H1 (cell line): ENCODE results near the gene NAA11. TPM values are rescaled to one million over a fixed set of nuclear protein-coding genes. Genes with fewer than 3 reads are reported as not detected.

ENCODE experiments used
- CTCF ChIA-PET: fragments of 300-600 bp; sonication (Branson Sonifier 250); formaldehyde crosslinking; loops from one replicate; lab custom pipeline; 2021; ENCODE audit not compliant: partially characterized antibody; lab: Charles Lee
- POLR2A ChIA-PET: fragments of 300-600 bp; sonication (Branson Sonifier 250); formaldehyde crosslinking; loops from one replicate; lab custom pipeline; 2021; ENCODE audit warnings: inconsistent platforms; ENCODE audit not compliant: partially characterized antibody; lab: Charles Lee
- DNase-seq, 2 experiments: peaks; one replicate each; pipeline versions ENCODE4 v3.0.0 to v3.0.0-alpha.2; 2010 to 2022; ENCODE audit warnings: low spot score in 2 of 2, low read depth in 1 of 2, mixed read lengths in 1 of 2
- FAIRE-seq: peaks from 2 replicates; lab custom pipeline; 2011; peaks lifted over from hg19 to GRCh38; lab: Jason Lieb, UNC
- H2AFZ ChIP-seq: 2 replicates; pipeline ENCODE4 v1.8.1; 2012; ENCODE audit warnings: low read length, inconsistent platforms
- H2AK5ac ChIP-seq: 2 replicates; pipeline ENCODE4 v1.6.1; 2013; ENCODE audit warnings: low read depth, low read length
- H2BK120ac ChIP-seq: replicated peaks from 2 replicates; pipeline ENCODE3; 2013; ENCODE audit warnings: low read depth, low read length, inconsistent platforms
- H2BK12ac ChIP-seq: 2 replicates; pipeline ENCODE4 v1.6.1; 2013; ENCODE audit warnings: low read depth, low read length
- H2BK15ac ChIP-seq: 2 replicates; pipeline ENCODE4 v1.6.1; 2013; ENCODE audit warnings: low read length
- H2BK20ac ChIP-seq: 2 replicates; pipeline ENCODE4 v1.6.1; 2013; ENCODE audit warnings: low read length
- H2BK5ac ChIP-seq: 2 replicates; pipeline ENCODE4 v1.6.1; 2013; ENCODE audit warnings: low read depth, low read length
- H3K14ac ChIP-seq: 2 replicates; pipeline ENCODE4 v1.6.1; 2013; ENCODE audit warnings: inconsistent platforms; ENCODE audit not compliant: insufficient read length
- H3K18ac ChIP-seq: 2 replicates; pipeline ENCODE4 v1.6.1; 2013; ENCODE audit warnings: low read length; ENCODE audit errors: extremely low read depth
- H3K23ac ChIP-seq: 2 replicates; pipeline ENCODE4 v1.6.1; 2013; ENCODE audit warnings: inconsistent platforms; ENCODE audit not compliant: insufficient read length
- H3K23me2 ChIP-seq: 2 replicates; pipeline ENCODE4 v1.6.1; 2013; ENCODE audit warnings: low read depth, low read length
- H3K27ac ChIP-seq: 2 replicates; pipeline ENCODE4 v1.6.1; 2011; ENCODE audit warnings: low read depth, low read length, inconsistent platforms
- H3K27me3 ChIP-seq, 4 experiments: replicated peaks in 1 of 4; 1 replicate in 1 of 4; 2 replicates in 3 of 4; pipeline versions ENCODE4 v1.6.1 to v1.8.1; 2011 to 2013; ENCODE audit warnings: low read length in 3 of 4, mild to moderate bottlenecking in 3 of 4, inconsistent platforms in 2 of 4, mixed read lengths in 2 of 4, moderate library complexity in 1 of 4; ENCODE audit not compliant: control insufficient read depth in 3 of 4, insufficient read depth in 3 of 4; ENCODE audit errors: extremely low read depth in 1 of 4
- H3K36me3 ChIP-seq, 4 experiments: 2 replicates each; pipeline versions ENCODE4 v1.6.1 to v1.8.1; 2011 to 2013; ENCODE audit warnings: mild to moderate bottlenecking in 4 of 4, low read length in 3 of 4, moderate library complexity in 2 of 4, control low read depth in 1 of 4, inconsistent platforms in 1 of 4; ENCODE audit not compliant: insufficient read depth in 4 of 4, control insufficient read depth in 2 of 4
- H3K4ac ChIP-seq: replicated peaks from 2 replicates; pipeline ENCODE3; 2013; ENCODE audit warnings: low read length, low read depth, mixed read lengths, inconsistent platforms; ENCODE audit not compliant: insufficient read length
- H3K4me1 ChIP-seq, 4 experiments: replicated peaks in 1 of 4; 1 replicate in 1 of 4; 2 replicates in 3 of 4; pipeline versions ENCODE4 v1.6.1 to v1.8.1; 2011 to 2013; ENCODE audit warnings: low read length in 3 of 4, inconsistent platforms in 2 of 4, mixed read lengths in 1 of 4; ENCODE audit not compliant: insufficient read depth in 4 of 4, control insufficient read depth in 3 of 4
- H3K4me2 ChIP-seq, 2 experiments: 2 replicates each; pipeline versions ENCODE4 v1.6.1 to v1.8.1; 2011 to 2013; ENCODE audit warnings: low read depth in 2 of 2, low read length in 2 of 2, control low read depth in 1 of 2, inconsistent platforms in 1 of 2, mild to moderate bottlenecking in 1 of 2; ENCODE audit not compliant: insufficient read depth in 1 of 2
- H3K4me3 ChIP-seq, 4 experiments: fragments of 200-600, 300-600 bp in 1 of 4; sonication (generic), shearing (Covaris generic), sonication (Bioruptor Twin) in 1 of 4; 2 replicates each; pipeline versions ENCODE4 v1.5.1 to v1.8.1; 2011 to 2016; ENCODE audit warnings: low read length in 4 of 4, low read depth in 3 of 4, control low read depth in 2 of 4, inconsistent platforms in 2 of 4, mild to moderate bottlenecking in 2 of 4, mixed read lengths in 1 of 4, moderate library complexity in 1 of 4; ENCODE audit not compliant: insufficient read depth in 2 of 4; ENCODE audit errors: extremely low read depth in 1 of 4
- H3K56ac ChIP-seq: replicated peaks from 2 replicates; pipeline ENCODE3; 2013; ENCODE audit warnings: low read depth, mild to moderate bottlenecking, mixed read lengths, low read length, inconsistent platforms; ENCODE audit not compliant: insufficient read length
- H3K79me1 ChIP-seq: 2 replicates; pipeline ENCODE4 v1.6.1; 2013; ENCODE audit warnings: low read depth, low read length, control low read depth
- H3K79me2 ChIP-seq, 2 experiments: 2 replicates each; pipeline versions ENCODE4 v1.6.1 to v1.8.1; 2012 to 2013; ENCODE audit warnings: low read length in 2 of 2, mild to moderate bottlenecking in 2 of 2, inconsistent platforms in 1 of 2; ENCODE audit not compliant: insufficient read depth in 2 of 2, control insufficient read depth in 1 of 2
- H3K9ac ChIP-seq, 4 experiments: replicated peaks in 1 of 4; 1 replicate in 1 of 4; 2 replicates in 3 of 4; pipeline versions ENCODE4 v1.6.1 to v1.8.1; 2011 to 2013; ENCODE audit warnings: low read depth in 3 of 4, low read length in 3 of 4, control low read depth in 2 of 4, mild to moderate bottlenecking in 2 of 4, moderate library complexity in 2 of 4, inconsistent platforms in 1 of 4; ENCODE audit errors: extremely low read depth in 1 of 4
- H3K9me3 ChIP-seq, 2 experiments: 2 replicates each; pipeline versions ENCODE4 v1.6.1 to v1.8.1; 2012 to 2013; ENCODE audit warnings: mild to moderate bottlenecking in 2 of 2, moderate library complexity in 2 of 2, control low read depth in 1 of 2, inconsistent platforms in 1 of 2, low read depth in 1 of 2, low read length in 1 of 2, mixed read lengths in 1 of 2; ENCODE audit not compliant: insufficient read depth in 2 of 2
- H4K20me1 ChIP-seq, 2 experiments: replicated peaks in 1 of 2; 2 replicates each; pipeline versions ENCODE3 to v1.8.1; 2011 to 2013; ENCODE audit warnings: inconsistent platforms in 2 of 2, low read length in 2 of 2, mild to moderate bottlenecking in 1 of 2; ENCODE audit not compliant: insufficient read depth in 2 of 2, control insufficient read depth in 1 of 2
- H4K5ac ChIP-seq: 2 replicates; pipeline ENCODE4 v1.6.1; 2013; ENCODE audit warnings: low read length, low read depth, mixed read lengths, inconsistent platforms; ENCODE audit not compliant: insufficient read length
- H4K8ac ChIP-seq: 2 replicates; pipeline ENCODE4 v1.8.0; 2013; ENCODE audit warnings: mild to moderate bottlenecking, moderate library complexity, low read length, inconsistent platforms; ENCODE audit not compliant: insufficient read depth; ENCODE audit errors: extremely low read depth
- H4K91ac ChIP-seq: replicated peaks from 2 replicates; pipeline ENCODE3; 2013; ENCODE audit warnings: low read length, mixed read lengths, inconsistent platforms; ENCODE audit not compliant: insufficient read length
- CEBPB ChIP-seq: IDR thresholded peaks from 2 replicates; pipeline ENCODE4 v1.6.1; 2012; ENCODE audit warnings: low read depth, low read length
- SRF ChIP-seq: IDR thresholded peaks from 2 replicates; pipeline ENCODE4 v1.6.1; 2011; ENCODE audit warnings: mild to moderate bottlenecking, low read depth, low read length, moderate library complexity
- WGBS, 2 experiments: shearing (Covaris generic) in 1 of 2; methylation state at CpG; one replicate each; pipeline versions ENCODE4 v1.1.6 to v1.1.7; 2013 to 2015; ENCODE audit warnings: low lambda C conversion rate in 2 of 2, mixed read lengths in 2 of 2, inconsistent platforms in 1 of 2, low coverage in 1 of 2, missing lambda C conversion rate in 1 of 2; ENCODE audit not compliant: insufficient replicate concordance in 2 of 2, insufficient coverage in 1 of 2, insufficient read length in 1 of 2; ENCODE audit errors: extremely low coverage in 1 of 2, missing lambda C conversion rate in 1 of 2; 5-methylcytosine and 5-hydroxymethylcytosine counted together
- polyA plus RNA-seq, 7 experiments: library from polyadenylated mRNA; depleted of rRNA in 3 of 7; stranded (reverse) in 5 of 7; unstranded in 2 of 7; fragments of >200 nt in 5 of 7; fragments of 200-250 nt in 2 of 7; gene quantifications; 1 replicate in 5 of 7; 2 replicates in 1 of 7; 4 replicates in 1 of 7; pipeline versions ENCODE4 v1.2.1 to v1.2.3, GENCODE V29; 2011 to 2013; ENCODE audit warnings: missing spikeins in 2 of 7, mixed read lengths in 2 of 7
- total RNA-seq: library from RNA; stranded (reverse); fragmentation: NEBNext Ultra II Directional; extraction: Animal tissue kit (Norgen Biotek cat#: 25700); gene quantifications from 2 replicates; pipeline ENCODE4 v1.2.1, GENCODE V29; 2021

NAA11 gene
- total and polyA plus RNA-seq, 2 of the 8 experiments (the other 6 are each of a cell fraction or from before 2014, with no cell fraction given) = not detected

GRCh38 chr4:79334341-79334740 lies 8.5 kb upstream of the NAA11 start:
- no peak overlapping the region for H3K23ac ChIP-seq
- no peak overlapping the region for H4K8ac ChIP-seq
- no peak overlapping the region for H2AFZ ChIP-seq
- TF ChIP-seq CEBPB (peak; percentile 13; the same call in 1 of the 2 replicates), SRF (no peak)
- H3K56ac ChIP-seq = no peak overlapping the region
- no peak overlapping the region for H3K9ac ChIP-seq
- no peak overlapping the region for H3K4ac ChIP-seq
- no peaks in the 10 kb centered on the region for H3K4me1 ChIP-seq
- WGBS, 2 experiments = 83% methylated on average over 4 of the region's 4 CpGs; no CpG with 5 or more reads in 1 of the 2 experiments
- H2AK5ac ChIP-seq = no peak overlapping the region
- no peaks in the 10 kb centered on the region for H3K36me3 ChIP-seq
- no peak for FAIRE-seq
- ChIA-PET POLR2A (no interaction called here), CTCF (interaction anchor here (0.6 kb wide), 1 partner anchor 157 kb away, joined by 3 read pairs; no protein-coding TSS in a partner anchor)
- H3K23me2 ChIP-seq = no peaks in the 10 kb centered on the region
- H2BK5ac ChIP-seq = no peak overlapping the region
- no peak overlapping the region for H2BK20ac ChIP-seq
- H3K18ac ChIP-seq = no peak overlapping the region
- H3K79me2 ChIP-seq = no peaks in the 10 kb centered on the region
- no peak overlapping the region for H2BK12ac ChIP-seq
- H3K79me1 ChIP-seq = no peaks in the 10 kb centered on the region
- no peak for DNase-seq
- H4K20me1 ChIP-seq = no peaks in the 10 kb centered on the region
- no peak overlapping the region for H3K4me2 ChIP-seq
- H3K27me3 ChIP-seq = no peaks in the 10 kb centered on the region
- no peak overlapping the region for H2BK15ac ChIP-seq
- no peak overlapping the region for H3K27ac ChIP-seq
- H4K5ac ChIP-seq = no peak overlapping the region
- no peak overlapping the region for H3K4me3 ChIP-seq
- no peak overlapping the region for H3K14ac ChIP-seq
- no peak overlapping the region for H4K91ac ChIP-seq
- H2BK120ac ChIP-seq = no peak overlapping the region
- no peaks in the 10 kb centered on the region for H3K9me3 ChIP-seq
